ENCODE measurements around the gene GPR157. TPM values are rescaled to one million over a fixed set of nuclear protein-coding genes. Genes with fewer than 3 reads are reported as not detected.
"Not testable (repeated sequence)": the region's sequence is repeated elsewhere in the genome, so short reads cannot be mapped to it uniquely, and the experiment has no call there.

Gene GPR157
- total RNA-seq, 1 donor from 2014 or later, result 5.8 TPM

DNA sequence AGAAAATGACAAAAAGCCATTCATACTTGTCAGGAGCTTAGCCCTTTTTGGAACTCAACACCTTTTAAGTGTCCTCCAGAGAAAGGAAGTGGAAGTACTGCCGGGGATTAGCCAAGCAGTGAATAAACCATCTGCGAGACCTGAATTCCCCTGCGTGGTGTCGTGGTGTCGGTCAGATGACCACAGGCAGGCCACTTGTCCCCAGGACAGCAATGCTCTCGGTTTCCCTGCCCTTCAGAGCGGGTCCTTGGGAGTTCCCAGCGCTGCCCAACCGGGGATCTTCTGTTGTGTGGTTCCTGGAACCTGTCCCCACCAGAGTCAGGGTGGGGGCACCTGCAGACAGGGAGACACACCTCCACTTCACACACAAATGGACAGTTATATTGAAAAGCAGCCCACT is 9.2 kb downstream of the GPR157 start:
- DNase-seq (ENCODE audit: low read depth in 2 of 2), result no peak

DNA sequence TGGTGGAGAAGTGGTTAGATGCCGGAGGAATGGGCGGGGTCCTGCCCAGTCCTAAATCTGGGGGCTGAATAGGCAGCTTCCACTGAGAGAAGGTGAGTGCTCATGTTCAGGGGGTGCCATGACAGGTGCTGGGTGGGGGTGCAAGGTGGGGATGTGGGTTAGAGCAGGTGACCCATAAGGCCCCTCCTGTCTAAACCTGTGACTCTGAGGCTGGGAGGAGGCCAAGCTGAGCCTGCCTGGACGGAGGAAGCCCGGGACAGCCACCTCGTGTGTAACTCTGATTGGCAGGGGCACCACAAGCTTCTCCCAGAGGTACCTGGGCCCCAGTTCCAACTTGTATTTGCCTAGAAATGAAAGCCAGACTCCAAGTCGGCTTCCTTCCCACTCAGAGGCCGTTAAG is 10.7 kb downstream of the GPR157 start:
- no peak for DNase-seq (ENCODE audit: low read depth in 2 of 2)

DNA sequence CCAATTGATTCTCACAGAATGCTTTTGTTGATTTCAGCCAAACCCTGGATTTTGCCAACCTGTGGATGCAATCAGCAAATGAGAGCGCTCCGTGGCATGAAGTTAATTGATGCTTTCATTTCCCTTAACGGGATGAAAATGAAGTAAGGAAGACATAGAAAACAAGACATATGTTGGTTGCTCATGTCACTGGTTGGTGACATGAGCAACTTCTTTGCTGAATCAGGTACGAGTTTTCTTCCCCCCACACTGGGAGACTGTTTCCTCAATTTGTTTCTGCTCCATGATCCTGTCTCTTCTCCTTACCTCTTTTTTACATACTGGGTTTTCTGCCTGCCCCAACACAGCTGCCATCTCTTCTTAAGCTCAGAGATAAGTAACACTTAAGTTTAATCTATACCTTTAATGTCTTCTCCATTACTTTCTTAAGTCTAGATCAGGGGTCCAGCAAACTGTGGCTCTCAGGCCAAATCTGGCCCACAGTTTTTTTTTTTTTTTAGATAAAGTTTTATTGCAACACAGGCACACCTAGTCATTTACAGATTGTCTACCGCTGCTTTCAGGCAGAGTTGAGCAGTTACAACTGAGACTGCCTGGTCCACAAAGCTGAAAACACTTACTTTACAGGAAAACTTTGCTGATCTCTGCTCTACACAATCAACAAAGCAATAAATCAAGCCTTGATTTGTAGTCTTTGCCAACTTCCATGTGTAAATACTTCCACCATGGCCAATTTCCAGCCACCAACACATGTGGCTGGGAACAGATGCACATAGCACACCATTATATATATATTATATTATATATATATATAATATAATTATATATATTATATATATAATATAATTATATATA is 13.3 kb downstream of the GPR157 start:
- DNase-seq (ENCODE audit: low read depth in 2 of 2), result peak; percentile 49 to 80

DNA sequence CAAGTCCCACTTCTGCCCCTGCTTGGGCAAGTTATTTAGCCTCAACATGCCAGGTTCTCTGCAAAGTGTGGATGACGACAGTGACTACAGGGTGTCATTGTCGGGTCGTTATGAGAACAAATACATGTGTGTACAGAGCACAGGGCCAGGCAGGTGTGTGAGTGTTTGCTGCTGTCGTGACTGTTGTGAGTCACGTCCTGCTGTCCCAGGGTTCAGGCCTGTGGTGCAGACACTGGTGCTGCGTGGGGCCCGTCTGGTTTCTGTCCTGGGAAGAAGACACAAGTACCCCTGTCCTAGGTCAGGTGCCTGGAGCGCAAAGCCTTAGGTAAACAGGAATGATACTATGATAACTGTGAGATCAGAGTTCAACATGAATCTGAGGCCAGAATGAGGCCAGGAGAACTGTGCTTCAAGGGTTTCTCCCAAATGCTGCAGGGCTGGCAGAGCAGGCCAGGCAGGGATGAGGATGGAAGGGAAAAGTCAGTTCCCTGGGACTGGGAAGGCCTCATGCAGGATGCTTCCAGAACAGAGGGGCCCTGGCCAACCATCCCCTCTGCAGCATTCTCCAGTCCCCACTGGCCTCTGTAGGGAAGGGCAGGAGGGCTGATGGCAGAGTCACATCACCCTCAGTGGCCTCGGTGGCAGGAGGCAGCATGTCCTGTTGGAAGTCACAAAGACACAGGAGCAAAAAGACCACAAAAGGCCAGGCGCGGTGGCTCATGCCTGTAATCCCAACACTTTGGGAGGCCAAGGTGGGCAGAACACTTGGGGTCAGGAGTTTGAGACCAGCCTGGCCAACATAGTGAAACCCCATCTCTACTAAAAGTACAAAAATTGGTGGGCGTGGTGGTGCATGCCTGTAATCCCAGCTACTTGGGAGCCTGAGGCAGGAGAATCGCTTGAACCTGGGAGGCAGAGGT is 15.7 kb downstream of the GPR157 start:
- DNase-seq (ENCODE audit: low read depth in 2 of 2), result peak; percentile 33 to 48

DNA sequence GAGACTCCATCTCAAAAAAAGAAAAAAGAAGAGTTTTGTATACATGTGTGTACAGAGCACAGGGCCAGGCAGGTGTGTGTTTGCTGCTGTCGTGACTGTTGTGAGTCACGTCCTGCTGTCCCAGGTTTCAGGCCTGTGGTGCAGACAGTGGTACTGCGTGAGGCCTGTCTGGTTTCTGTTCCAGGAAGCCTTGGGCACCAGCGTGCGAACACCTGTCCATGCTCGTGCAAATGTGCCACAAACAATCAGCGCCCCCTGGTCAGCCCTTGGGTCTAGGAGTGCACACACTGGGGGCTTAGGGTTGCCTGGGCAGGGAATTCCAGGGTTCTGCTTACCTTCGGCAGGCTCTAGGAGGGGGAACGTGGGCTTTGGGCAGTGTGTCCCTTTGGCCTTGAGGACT is 16.9 kb downstream of the GPR157 start:
- DNase-seq (ENCODE audit: low read depth in 2 of 2), result no peak

DNA sequence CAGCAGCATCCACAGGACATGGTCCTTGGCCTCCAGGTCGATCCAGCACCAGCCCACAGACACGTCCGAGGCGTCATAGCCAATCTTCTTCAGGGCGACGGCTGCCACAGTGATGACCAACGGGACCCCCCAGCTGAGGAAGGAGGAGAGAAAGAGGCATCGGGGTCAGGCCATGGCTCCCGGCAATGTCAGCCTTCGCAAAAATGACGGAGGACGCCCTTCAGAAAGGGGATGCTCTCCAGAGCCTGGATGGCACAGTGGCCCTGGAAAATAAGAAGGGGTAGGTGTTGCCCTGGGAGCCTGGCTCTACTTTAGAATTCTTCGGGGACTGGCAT is 17.6 kb downstream of the GPR157 start:
- no peak for DNase-seq (ENCODE audit: low read depth in 2 of 2)

DNA sequence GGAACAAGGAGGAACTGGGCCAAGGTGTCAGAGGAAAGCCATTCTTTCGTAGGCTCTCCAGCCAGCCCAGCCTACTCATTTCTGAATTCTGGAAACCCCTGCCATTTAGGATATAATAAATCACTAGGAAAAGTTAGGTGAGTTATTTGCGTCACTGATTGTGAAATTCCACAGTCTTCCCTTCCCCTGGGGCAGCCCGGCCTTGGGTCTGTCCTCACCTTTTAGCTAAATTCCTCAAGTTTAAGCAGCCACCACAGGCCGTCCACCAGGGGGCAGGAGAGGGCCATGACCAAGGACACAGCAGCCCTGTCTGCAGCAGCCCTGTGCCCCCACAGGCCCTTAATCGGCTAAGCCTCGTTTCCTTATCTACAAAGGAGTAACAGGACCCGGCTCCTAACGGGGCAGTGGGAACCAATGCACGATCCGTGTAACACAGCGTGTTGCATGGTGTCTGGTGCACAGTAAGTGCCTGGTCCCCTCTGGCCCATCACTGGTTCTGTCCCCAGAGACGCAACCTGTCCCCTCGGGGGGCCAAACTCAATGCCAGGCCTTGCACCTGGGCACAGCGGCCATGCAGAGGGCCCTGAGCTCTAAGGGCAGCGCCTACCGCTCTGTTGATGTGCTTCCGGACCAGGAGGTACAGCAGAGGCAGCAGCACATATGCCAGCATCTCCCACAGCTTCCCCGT is 18.1 kb downstream of the GPR157 start:
- DNase-seq (ENCODE audit: low read depth in 2 of 2), result peak; percentile 91 to 94

DNA sequence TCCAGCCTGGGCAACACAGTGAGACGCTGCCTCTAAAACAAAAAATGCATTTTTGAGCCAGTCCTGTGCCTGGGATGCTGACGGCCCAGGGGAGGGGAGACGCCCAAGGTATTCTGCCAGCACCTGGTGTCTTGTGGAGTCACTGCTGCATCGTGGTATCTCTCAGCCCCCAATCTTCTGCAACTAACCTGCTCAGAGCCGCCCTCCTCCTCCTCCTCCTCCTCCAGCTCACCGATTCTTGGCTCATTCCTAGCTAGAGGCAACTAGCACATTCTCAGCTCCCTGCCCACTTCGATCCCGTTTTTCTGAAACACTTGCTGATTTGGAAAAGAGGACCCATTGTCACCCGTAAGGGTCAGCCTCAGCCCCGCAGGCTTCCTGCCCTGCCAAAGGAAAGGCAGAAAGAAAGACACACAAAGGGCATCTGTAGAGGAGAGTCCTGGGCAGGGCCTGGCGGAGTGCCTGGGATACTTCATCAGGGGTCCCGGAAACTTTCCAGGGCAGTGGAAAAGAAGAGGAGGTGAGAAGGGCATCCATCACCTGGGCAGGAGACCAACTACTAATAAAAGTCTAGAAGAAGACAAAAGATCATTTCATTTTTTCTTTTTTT is 20.7 kb downstream of the GPR157 start:
- no peak for DNase-seq (ENCODE audit: low read depth in 2 of 2)

DNA sequence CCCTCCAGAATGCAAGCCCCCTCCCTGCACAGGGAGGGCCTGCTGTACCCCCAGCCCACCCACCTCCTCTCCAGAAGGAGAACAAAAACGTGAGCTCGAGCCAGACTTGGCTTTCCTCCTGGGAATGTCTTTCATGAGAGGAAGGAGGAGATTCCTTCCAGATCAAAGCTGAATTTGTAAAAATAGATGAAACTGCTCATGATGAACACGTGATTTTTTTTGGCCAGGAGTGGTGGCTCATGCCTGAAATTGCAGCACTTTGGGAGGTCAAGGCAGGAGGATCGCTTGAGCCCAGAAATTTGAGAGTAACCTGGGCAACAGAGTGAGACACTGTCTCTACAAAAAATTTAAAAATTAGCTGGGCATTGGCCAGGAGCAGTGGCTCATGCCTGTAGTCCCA is 21.8 kb downstream of the GPR157 start:
- DNase-seq (ENCODE audit: low read depth in 2 of 2), result no peak

DNA sequence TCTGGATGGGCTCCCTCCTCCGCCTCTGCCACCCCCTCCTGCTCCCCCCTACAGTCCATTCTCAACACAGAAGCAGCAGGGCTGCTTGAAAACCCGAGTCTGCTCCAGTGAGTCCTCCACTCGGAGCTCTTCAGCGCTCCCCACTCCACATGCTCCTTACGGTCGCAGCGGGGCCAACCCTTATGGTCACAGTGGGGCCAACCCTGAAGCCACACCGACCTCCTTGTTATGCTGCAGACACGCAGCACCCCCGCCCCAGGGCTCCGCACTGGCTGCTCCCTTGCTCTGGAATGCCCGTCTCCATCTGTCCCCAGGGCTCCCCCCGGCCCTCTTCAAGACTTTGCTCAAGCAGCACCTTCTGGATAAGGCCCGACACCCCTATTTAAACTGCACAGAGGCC is 22.6 kb downstream of the GPR157 start:
- DNase-seq (ENCODE audit: low read depth in 2 of 2), result no peak

DNA sequence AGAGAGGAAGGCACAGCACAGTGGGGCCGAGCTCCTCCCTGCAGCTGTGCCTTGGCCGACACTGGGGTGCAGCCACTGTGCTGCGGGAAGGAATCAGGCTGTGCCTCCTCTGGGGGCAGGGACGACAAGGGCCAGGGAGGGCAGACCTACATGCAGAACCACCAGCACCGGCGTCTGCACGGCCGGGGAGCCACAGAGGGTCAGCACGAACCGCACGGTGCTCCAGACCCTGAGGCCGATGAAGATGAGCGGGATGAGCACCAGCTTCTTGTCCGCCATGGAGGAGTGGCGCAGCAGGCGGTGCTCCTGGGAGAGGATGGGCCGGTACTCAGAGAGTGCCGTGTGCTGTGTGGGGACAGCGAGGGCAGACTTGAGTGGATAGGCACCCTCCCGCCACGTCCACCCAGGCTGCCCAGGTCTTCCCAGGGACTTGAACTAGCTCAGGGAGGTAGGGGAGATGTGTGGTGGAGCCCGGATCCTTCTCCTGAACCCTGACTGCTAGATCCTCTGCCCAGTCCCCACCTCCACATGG is 23.5 kb downstream of the GPR157 start:
- no peak for DNase-seq (ENCODE audit: low read depth in 2 of 2)

DNA sequence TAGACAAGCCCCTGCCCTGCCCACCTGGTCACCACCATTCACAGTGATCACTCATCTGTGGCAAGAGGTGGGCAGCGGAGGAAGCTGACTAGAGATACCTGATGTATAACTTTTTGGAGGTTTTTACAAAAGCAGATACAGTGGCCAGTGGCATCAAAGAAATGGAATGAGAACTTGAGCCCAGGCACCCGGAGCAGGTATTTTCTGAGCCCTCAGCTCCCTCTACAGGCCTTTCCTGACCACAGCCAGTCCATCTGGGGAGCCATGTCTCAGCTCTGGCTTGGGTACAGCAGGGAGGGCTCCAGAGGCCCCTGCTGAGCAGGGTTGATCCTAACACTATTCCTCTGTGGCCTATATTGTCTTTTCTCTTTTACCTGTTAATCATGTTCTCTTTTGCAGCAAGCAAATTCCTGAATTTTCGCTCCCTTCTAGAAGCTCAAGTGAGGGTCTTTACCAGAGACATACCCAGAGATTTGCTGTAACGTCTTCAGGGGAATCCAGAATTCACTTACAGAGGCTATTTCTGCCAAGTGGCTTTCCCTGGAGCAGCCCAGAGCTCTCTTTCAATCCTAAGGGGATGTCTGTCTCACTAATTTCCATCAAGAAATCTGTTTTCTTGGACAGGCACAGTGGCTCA is 27.3 kb downstream of the GPR157 start:
- DNase-seq (ENCODE audit: low read depth in 2 of 2), result peak; percentile 63 to 75

DNA sequence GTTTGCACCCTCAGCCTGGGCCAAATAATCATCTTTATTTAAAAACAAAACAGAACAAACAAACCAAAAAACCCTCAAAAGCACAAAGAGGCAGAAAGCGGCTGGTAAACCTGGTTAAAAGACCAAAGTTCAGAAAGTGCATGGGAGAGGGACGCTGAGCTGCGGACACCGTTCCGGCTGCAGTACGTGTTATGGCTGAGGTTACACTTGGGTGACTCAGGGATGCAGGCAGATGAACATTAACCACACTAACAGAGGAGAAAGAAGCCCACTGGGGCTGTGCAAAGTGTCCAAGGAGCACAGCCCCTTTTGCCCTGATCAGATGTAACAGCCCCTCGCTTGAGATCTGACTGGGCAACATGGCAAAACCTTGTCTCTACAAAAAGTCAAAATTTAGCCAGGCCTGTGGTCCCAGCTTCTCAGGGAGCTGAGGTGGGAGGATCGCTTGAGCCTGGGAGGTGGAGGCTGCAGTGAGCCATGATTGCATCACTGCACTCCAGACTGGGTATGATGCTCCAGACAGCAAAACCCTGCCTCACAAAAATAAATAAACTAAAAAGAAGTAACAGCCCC is 28.3 kb downstream of the GPR157 start:
- no peak for DNase-seq (ENCODE audit: low read depth in 2 of 2)

DNA sequence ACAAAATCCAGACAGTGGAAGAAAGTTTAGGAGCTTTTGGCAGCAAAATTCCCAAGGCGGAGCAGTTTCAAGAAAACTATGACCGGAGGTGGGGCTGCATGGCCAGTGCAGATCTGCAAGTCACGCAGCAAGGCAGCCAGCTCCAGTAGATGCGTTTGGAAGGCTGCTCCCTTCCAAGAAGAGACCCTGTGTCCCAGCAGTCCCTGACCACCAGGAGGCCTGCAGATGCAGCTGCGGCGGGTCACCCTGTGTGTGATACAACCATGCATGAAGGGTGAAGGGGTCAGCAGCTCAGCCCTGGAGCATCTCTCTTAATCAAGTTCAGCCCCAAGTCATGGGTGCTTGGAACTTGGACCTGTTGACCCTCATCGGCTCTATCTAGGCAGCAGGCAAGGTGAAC is 29.3 kb downstream of the GPR157 start:
- DNase-seq (ENCODE audit: low read depth in 2 of 2), result no peak

DNA sequence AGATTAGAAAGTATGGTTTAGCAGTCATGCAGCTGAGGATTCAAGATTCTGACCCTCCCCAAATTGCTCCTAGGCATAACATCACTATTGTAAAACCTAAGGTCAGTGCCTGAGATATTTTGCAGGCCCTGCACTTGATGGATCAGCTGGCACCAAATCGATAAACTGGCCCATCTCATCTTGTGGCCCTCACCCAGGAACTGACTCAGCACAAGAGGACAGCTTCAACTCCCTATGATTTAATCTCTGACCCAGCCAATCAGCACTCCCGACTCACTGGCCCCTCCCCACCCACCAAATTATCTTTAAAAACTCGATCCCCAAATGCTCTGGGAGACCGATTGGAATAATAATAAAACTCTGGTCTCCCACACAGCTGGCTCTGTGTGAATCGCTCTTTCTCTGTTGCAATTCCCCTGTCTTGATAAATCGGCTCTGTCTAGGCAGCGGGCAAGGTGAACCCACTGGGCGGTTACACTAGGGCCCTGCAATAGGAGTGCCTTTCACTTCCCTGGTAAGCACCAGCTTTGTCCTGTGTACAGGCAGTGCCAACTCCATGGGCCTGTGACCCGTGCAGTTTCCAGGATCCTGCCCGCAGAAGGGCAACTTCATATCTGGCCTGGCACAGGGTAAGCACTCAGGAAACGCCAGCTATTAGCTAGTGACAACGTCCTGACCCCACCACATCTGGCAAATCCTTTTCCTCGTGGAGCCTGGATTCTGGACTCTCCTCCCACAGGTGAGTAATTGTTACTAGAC is 30.8 kb downstream of the GPR157 start:
- DNase-seq (ENCODE audit: low read depth in 2 of 2), result no peak

DNA sequence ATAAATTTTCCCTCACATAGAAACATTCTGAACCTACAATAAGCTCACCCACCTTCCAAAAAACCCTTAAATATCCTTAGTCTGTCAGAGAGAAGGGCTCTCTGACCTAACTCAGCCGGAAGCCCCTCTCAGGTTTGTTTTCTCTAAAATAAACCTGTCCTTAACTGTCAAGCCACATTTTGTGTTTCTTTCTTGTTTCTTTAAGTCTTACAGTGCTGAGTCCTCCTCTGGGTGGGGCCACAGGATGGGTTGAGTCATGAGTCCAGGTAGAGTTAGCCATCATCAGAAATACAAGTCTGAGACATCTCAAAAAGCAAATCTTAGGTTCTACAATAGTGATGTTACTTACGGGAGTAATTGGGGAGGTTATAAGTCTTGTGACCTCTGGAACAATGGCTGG is 33.1 kb downstream of the GPR157 start:
- DNase-seq (ENCODE audit: low read depth in 2 of 2), result no peak

DNA sequence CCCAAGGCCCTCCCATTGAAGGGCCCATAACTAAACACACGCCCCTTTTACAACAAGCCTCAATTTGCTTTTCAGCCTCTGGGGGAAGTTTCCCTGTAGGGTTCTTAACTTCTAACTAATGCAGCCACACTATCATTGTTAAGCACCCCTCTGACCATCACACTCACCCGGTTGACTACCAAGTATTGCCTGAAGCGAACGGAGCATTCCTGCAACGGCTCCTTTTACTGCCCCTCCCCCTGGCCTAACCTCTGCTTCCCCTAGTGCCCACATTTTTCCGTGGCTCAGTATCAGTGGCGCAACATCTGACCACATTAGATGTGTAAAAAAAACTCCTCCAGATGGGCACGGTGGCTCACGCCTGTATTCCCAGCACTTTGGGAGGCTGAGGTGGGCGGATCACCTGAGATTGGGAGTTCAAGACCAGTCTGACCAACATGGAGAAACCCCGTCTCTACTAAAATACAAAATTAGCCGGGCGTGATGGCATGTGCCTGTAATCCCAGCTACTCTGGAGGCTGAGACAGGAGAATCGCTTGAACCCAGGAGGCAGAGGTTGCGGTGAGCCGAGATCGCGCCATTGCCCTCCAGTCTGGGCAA is 34.8 kb downstream of the GPR157 start:
- DNase-seq (ENCODE audit: low read depth in 2 of 2), result not testable (repeated sequence)

DNA sequence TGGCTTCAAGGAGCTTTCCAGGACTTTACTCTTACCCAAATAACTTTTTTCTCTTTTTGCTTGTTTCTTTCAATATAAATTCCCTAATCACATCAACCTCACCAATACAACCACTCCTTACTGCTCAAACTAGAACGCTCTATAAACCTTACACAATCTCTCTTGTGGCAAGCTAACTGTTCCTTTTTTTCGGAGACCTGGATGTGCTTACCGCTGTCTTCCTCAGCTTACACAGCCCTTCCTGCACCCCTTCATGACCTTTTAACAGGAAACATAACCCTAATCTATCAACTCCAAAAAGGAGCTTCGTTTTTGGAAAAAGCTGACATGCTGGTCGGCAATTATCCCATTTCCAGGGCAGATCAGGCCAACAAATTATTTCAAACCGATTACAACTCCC is 35.3 kb downstream of the GPR157 start:
- no peak for DNase-seq (ENCODE audit: low read depth in 2 of 2)

DNA sequence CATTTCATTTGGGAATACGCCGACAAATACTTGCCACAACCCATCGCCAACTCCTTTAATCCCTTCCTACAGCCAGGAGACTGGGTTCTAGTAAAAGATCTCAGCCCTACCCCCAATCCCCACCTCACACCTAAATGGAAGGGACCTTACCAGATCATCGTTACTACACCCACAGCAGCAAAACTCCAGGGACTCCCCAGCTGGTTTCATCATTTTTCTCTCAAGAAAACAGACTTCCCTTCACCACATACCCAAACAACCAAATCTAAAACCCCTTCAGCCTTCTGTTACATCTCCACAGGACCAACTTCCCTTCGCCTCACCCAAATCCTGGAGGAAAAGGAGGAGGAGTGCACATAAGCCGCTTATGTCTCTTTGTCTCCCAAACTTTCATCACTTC is 35.8 kb downstream of the GPR157 start:
- DNase-seq (ENCODE audit: low read depth in 2 of 2), result no peak
